ENCODE measurements around the gene PKD1. TPM values are rescaled to one million over a fixed set of nuclear protein-coding genes. Genes with fewer than 3 reads are reported as not detected.

PKD1 gene
- total RNA-seq, 1 experiment from 2014 or later: 137 TPM

DNA sequence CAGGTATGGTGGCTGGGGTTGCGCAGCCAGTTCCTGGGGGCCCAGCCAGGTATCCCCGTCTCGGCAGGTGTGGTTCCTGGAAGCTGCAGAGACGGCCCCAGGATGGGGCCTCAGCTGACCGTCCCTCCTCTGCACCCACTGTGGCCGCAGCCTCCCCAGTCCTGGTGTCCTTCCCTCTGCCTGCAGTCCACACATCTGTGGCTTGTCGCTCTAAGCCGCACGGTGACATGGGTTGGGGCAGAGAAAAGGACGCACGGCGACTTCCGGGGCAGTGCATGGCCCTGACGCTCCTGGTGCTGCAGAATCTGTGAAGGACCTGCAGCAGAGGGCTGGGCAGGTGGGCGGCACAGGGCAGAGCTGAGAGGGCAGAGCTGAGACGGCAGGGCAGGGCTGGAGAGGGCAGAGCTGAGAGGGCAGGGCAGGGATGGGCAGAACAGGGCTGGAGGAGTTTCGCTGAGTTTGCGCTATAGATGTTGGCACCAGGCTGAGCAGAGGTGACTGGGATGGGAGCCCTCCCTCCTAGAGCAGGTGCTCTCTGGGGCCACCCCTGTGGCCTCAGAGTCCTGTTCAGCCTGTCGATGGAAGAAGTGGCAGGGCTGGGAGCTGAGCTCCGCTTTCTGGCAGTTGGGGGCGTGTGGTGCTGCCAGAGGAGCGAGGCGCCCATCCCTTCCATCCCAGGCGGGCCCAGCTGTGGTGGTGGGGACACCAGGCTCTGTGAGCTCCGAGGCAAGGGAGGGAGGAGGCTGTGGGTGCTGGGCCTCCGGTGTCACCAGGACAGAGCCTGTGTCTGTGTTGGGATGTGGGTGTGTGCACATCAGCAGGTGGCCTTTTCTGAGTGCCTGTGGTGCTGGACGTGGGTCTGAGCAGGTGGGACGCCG lies 64.9 kb downstream of the PKD1 start:
- Histone ChIP-seq H4K20me1 (ENCODE audit: insufficient read depth) (no peaks in the 10 kb centered on the region), H3K9ac (ENCODE audit: low read length) (no peak overlapping the region), H3K9me3 (ENCODE audit: control insufficient read depth in 1 of 2, insufficient read depth in 1 of 2, low read depth in 1 of 2, low read length in 2 of 2) (no peaks in the 10 kb centered on the region), H3K4me2 (ENCODE audit: low read length) (no peak overlapping the region), H3K27ac (ENCODE audit: low read depth, low read length) (no peak overlapping the region), H3K79me2 (ENCODE audit: insufficient read depth, low read length) (no peaks in the 10 kb centered on the region), H3K36me3 (ENCODE audit: control insufficient read depth in 1 of 2, insufficient read depth in 2 of 2, low read length in 2 of 2) (peaks cover 7 to 8% of the 10 kb centered on the region in 2 experiments; a peak in 3 of 4 replicates), H3K27me3 (ENCODE audit: insufficient read depth, low read length) (no peaks in the 10 kb centered on the region), H3K9me2 (ENCODE audit: insufficient read depth) (no peaks in the 10 kb centered on the region), H3K4me3 (replicated peaks in 1 of 2; ENCODE audit: low read depth in 1 of 2, low read length in 2 of 2) (no peak overlapping the region), H3K4me1 (ENCODE audit: control insufficient read depth in 1 of 2, insufficient read depth in 2 of 2, low read length in 2 of 2) (no peaks in the 10 kb centered on the region), H2AFZ (ENCODE audit: low read depth, low read length, poor library complexity, severe bottlenecking) (no peak overlapping the region)
- intact Hi-C loops (cut with micrococcal nuclease): no loop called here
- RAD21 ChIA-PET (ENCODE audit: low non-redundant PET in 1 of 2, low total read pairs in 2 of 2, uncharacterized antibody in 2 of 2, unreplicated experiment in 2 of 2): no interaction called here
- ATAC-seq: no peak
- no peak for TF ChIP-seq EGR1 (IDR thresholded peaks at IDR 0.05; ENCODE audit: low read depth)
- TF ChIP-seq EZH2 (IDR thresholded peaks at IDR 0.05): no peak
- TF ChIP-seq EZH2phosphoT487 (IDR thresholded peaks at IDR 0.05; ENCODE audit: borderline replicate concordance): no peak
- TF ChIP-seq RAD21 (IDR thresholded peaks at IDR 0.05; ENCODE audit: low read depth): no peak
- no peak for TF ChIP-seq SP1 (IDR thresholded peaks at IDR 0.05; ENCODE audit: low read depth)
- no TSS peak for BruUV-seq (replicated peaks)
- POLR2A ChIA-PET: no interaction called here
- CTCF ChIA-PET: no interaction called here
- DNase-seq (ENCODE audit: low read depth, low spot score): no peak

GRCh38 chr16:2066139-2066538 lies 69.6 kb downstream of the PKD1 start:
- ATAC-seq: no peak
- Histone ChIP-seq H3K4me1 (ENCODE audit: control insufficient read depth in 1 of 2, insufficient read depth in 2 of 2, low read length in 2 of 2) (no peaks in the 10 kb centered on the region), H3K4me3 (replicated peaks in 1 of 2; ENCODE audit: low read depth in 1 of 2, low read length in 2 of 2) (no peak overlapping the region), H3K9me3 (ENCODE audit: control insufficient read depth in 1 of 2, insufficient read depth in 1 of 2, low read depth in 1 of 2, low read length in 2 of 2) (no peaks in the 10 kb centered on the region), H3K27ac (ENCODE audit: low read depth, low read length) (no peak overlapping the region), H2AFZ (ENCODE audit: low read depth, low read length, poor library complexity, severe bottlenecking) (no peak overlapping the region), H3K79me2 (ENCODE audit: insufficient read depth, low read length) (no peaks in the 10 kb centered on the region), H3K36me3 (ENCODE audit: control insufficient read depth in 1 of 2, insufficient read depth in 2 of 2, low read length in 2 of 2) (peaks cover 5 to 7% of the 10 kb centered on the region in 2 experiments; a peak in 3 of 4 replicates), H3K27me3 (ENCODE audit: insufficient read depth, low read length) (no peaks in the 10 kb centered on the region), H3K9me2 (ENCODE audit: insufficient read depth) (no peaks in the 10 kb centered on the region), H3K9ac (ENCODE audit: low read length) (no peak overlapping the region), H4K20me1 (ENCODE audit: insufficient read depth) (no peaks in the 10 kb centered on the region), H3K4me2 (ENCODE audit: low read length) (no peak overlapping the region)
- BruUV-seq (replicated peaks): no TSS peak
- intact Hi-C loops (cut with micrococcal nuclease): no loop called here
- DNase-seq (ENCODE audit: low read depth, low spot score): no peak
- ChIA-PET POLR2A (no interaction called here), CTCF (no interaction called here), RAD21 (ENCODE audit: low non-redundant PET in 1 of 2, low total read pairs in 2 of 2, uncharacterized antibody in 2 of 2, unreplicated experiment in 2 of 2) (no interaction called here)
- TF ChIP-seq, protein P1, sequence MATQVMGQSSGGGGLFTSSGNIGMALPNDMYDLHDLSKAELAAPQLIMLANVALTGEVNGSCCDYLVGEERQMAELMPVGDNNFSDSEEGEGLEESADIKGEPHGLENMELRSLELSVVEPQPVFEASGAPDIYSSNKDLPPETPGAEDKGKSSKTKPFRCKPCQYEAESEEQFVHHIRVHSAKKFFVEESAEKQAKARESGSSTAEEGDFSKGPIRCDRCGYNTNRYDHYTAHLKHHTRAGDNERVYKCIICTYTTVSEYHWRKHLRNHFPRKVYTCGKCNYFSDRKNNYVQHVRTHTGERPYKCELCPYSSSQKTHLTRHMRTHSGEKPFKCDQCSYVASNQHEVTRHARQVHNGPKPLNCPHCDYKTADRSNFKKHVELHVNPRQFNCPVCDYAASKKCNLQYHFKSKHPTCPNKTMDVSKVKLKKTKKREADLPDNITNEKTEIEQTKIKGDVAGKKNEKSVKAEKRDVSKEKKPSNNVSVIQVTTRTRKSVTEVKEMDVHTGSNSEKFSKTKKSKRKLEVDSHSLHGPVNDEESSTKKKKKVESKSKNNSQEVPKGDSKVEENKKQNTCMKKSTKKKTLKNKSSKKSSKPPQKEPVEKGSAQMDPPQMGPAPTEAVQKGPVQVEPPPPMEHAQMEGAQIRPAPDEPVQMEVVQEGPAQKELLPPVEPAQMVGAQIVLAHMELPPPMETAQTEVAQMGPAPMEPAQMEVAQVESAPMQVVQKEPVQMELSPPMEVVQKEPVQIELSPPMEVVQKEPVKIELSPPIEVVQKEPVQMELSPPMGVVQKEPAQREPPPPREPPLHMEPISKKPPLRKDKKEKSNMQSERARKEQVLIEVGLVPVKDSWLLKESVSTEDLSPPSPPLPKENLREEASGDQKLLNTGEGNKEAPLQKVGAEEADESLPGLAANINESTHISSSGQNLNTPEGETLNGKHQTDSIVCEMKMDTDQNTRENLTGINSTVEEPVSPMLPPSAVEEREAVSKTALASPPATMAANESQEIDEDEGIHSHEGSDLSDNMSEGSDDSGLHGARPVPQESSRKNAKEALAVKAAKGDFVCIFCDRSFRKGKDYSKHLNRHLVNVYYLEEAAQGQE (IDR thresholded peaks at IDR 0.05; ENCODE audit: low read depth): no peak
- TF ChIP-seq ATF3 (IDR thresholded peaks at IDR 0.05) (no peak), FOSL1 (IDR thresholded peaks at IDR 0.05; ENCODE audit: low read depth) (no peak), RAD21 (IDR thresholded peaks at IDR 0.05; ENCODE audit: low read depth) (no peak), CBX3 (IDR thresholded peaks at IDR 0.05; ENCODE audit: low read depth) (no peak), EZH2phosphoT487 (IDR thresholded peaks at IDR 0.05; ENCODE audit: borderline replicate concordance) (no peak), CEBPB (IDR thresholded peaks at IDR 0.05; ENCODE audit: low read depth) (no peak), SP1 (IDR thresholded peaks at IDR 0.05; ENCODE audit: low read depth) (no peak), YY1 (IDR thresholded peaks at IDR 0.05; ENCODE audit: extremely low read depth, insufficient replicate concordance, low read depth, low read length) (no peak), ZBTB33 (IDR thresholded peaks at IDR 0.05; ENCODE audit: extremely low read depth, insufficient replicate concordance, low read length) (no peak), EGR1 (IDR thresholded peaks at IDR 0.05; ENCODE audit: low read depth) (no peak)
- TF ChIP-seq, protein P2, sequence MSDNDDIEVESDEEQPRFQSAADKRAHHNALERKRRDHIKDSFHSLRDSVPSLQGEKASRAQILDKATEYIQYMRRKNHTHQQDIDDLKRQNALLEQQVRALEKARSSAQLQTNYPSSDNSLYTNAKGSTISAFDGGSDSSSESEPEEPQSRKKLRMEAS (IDR thresholded peaks at IDR 0.05): no peak

Data from HCT116 (cell line).